GM12872 (cell line): ENCODE measurements around the gene SLC24A3.
A peak's percentile ranks its signal among the peaks of the same experiment; 100 is the strongest.

Experiments
- CTCF ChIP-seq: IDR thresholded peaks from 3 replicates; pipeline ENCODE4 v1.5.1; 2011; ENCODE audit warnings: low read depth, mild to moderate bottlenecking, low read length, moderate library complexity; ENCODE audit not compliant: insufficient read depth

Gene SLC24A3

GRCh38 chr20:19566226-19566945, 353.9 kb downstream of the SLC24A3 start:
- no peak for TF ChIP-seq CTCF

GRCh38 chr20:19568128-19568527, 355.7 kb downstream of the SLC24A3 start:
- TF ChIP-seq CTCF, result no peak

GRCh38 chr20:19571996-19572395, 359.6 kb downstream of the SLC24A3 start:
- TF ChIP-seq CTCF, result no peak

DNA sequence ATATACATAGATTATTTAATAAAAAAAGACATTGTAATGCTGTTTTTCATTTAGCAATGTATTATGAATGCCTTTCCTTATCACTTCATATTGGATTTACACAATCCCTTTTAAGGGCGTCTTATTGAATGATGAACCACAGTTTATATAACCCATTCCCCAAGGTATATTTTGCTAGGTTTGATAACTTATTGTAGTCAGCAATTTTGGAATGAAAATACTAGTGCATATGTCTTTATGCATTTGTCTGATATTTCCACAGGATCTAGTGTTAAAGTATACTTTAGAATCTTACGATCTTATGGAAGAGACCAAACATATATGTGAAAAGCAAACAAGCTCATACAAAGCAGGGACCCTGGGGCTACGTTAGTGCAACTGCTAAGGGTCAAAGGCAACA, 365.2 kb downstream of the SLC24A3 start:
- no peak for TF ChIP-seq CTCF

GRCh38 chr20:19582782-19583181, 370.3 kb downstream of the SLC24A3 start:
- TF ChIP-seq CTCF, result no peak

DNA sequence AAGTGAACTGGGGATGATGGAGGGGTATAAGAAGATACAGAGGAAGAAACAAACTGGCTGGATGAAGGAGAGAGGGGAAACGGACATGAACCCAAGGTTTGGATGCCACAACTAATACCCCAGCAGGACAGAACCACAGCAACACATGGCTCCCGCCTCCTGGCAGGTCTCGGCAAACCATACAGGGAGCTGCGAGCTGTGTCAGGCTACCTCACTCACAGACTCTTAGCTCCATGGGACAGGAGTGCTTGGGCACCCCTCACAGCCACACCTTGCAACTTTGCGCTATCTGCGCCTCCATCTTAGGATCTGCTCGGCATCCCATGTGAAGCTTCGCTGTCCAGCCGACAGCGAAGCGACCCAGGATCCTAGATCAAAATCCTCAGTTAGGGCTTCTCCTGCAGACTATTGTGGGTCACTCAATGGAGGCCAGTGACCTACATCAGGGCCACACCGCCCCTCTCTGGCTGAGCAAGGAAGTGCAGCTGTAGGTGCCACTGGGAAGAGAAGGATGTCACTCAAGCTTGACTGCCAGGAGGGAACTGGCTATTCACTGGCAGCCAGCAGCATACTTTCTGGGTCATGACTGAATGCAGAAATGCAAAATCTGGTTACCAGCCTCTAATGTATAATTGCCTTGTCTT, 371.2 kb downstream of the SLC24A3 start:
- peak; percentile 87 for TF ChIP-seq CTCF

DNA sequence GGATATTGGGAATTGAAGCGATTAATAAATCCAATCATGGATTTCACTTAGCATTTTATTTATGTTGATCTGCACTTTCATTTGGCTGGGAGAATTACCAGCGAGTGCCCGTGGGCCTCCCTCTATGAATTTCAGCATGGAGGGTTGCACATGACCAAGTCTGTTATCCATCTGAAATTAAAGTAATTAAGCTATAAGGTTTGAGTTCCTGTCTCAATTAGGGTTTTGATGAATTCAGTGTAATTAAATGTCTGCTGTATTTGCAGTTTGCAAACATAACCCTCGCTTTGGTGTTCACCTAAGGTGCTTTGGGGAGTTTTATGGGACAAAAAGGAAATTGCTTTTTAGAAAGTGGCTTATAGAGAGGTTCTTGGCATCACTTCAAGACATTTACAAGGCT, 375.8 kb downstream of the SLC24A3 start:
- no peak for TF ChIP-seq CTCF
